ENCODE results near the gene CD300A.
"Not testable (repeated sequence)": the region's sequence is repeated elsewhere in the genome, so short reads cannot be mapped to it uniquely, and the experiment has no call there.

The CD300A gene

DNA sequence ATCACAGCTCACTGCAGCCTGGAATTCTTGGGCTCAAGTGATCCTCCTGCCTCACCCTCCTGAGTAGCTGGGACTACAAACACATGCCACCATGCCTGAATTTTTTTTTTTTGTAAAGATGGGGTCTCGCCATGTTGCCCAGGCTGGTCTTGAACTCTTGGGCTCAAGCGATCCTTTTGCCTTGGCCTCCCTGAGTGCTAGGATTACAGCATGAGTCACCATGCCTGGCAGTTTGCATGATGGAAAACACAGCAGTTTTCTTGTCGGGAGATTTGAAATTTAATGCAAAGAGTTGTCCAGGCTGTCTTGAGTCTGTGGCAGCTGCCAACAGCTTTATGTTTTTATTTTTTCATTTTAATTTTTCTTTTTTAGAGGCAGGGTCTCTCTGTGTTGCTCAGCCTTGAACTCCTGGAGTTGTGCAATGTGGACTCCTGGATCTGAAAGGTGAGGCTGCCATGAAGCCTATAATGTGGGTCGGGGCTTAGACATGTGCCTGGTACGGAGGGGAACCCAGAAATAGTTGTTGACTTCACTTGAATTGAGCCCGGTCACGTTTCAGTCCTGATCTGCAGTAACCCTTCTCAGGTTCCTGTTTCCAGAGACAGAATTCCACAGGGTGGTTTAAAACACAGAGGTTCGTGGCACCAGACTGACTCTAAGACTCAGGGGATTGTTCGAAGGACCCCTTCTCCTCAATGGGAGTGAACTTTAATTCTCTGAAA, 18.7 kb downstream of the CD300A start:
- peak overlapping the region; percentile 38 to 89 for H3K27ac Mint-ChIP-seq
- peaks cover 48 to 54% of the 10 kb centered on the region in 2 donors for H3K4me1 Mint-ChIP-seq (ENCODE audit: low read depth in 2 of 2)
- H3K27me3 Mint-ChIP-seq = no peaks in the 10 kb centered on the region
- H3K9me3 Mint-ChIP-seq = no peaks in the 10 kb centered on the region
- H3K36me3 Mint-ChIP-seq (ENCODE audit: insufficient read depth) = peaks cover 50% of the 10 kb centered on the region
- H3K4me3 Mint-ChIP-seq = no peak overlapping the region
- no peak for ATAC-seq (replicated peaks)
- no peak for DNase-seq

DNA sequence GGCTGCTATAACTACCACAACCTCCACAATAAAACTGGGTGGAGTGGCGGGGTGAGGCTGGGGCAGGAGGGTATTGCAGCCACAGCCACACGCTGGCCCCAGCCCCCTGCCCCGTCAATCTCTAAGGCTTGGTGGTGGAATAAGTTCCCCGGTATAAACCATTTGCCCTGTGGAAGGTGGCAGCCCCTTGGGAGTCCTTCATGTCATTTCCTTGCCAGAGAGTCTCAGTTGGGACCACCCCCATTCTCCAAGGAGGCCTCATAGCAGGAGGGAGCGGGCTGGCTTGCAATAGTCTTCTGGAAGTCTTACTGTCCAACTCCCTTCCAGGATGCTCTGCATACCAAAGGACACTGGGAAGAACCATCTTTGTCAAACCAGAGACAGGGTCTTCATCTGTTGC, 19.4 kb downstream of the CD300A start:
- H3K4me3 Mint-ChIP-seq = no peak overlapping the region
- peak overlapping the region in 1 of 2 donors; percentile 55 for H3K27ac Mint-ChIP-seq

DNA sequence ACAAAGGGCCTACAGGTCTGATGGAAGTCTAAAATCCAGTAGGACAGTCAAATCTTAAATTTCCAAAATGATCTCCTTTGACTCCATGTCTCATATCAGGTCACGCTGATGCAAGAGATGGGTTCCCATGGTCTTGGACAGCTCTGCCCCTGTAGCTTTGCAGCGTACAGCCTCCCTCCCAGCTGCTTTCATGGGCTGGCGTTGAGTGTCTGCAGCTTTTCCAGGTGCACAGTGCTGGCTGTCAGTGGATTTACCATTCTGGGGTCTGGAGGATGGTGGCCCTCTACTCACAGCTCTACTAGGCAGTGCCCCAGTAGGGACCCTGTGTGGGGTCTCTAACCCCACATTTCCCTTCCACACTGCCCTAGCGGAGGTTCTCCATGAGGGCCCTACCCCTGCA, 21.8 kb downstream of the CD300A start:
- ATAC-seq (replicated peaks); H3K9me3 Mint-ChIP-seq; DNase-seq; H3K4me3 Mint-ChIP-seq; H3K27me3 Mint-ChIP-seq: not testable (repeated sequence)
- Mint-ChIP-seq H3K4me1 (ENCODE audit: low read depth in 2 of 2) (peaks cover 34 to 39% of the 10 kb centered on the region in 2 donors), H3K36me3 (ENCODE audit: insufficient read depth) (peaks cover 30% of the 10 kb centered on the region), H3K27ac (peak overlapping the region in 1 of 2 donors; percentile 90)

More for the DNA sequence above, 19.4 kb downstream of the CD300A start:
- no peaks in the 10 kb centered on the region for H3K27me3 Mint-ChIP-seq
- peaks cover 45% of the 10 kb centered on the region for H3K36me3 Mint-ChIP-seq (ENCODE audit: insufficient read depth)
- ATAC-seq (replicated peaks) (no peak), DNase-seq (no peak)
- H3K9me3 Mint-ChIP-seq = no peaks in the 10 kb centered on the region
- H3K4me1 Mint-ChIP-seq (ENCODE audit: low read depth in 2 of 2) = peaks cover 42 to 48% of the 10 kb centered on the region in 2 donors

DNA sequence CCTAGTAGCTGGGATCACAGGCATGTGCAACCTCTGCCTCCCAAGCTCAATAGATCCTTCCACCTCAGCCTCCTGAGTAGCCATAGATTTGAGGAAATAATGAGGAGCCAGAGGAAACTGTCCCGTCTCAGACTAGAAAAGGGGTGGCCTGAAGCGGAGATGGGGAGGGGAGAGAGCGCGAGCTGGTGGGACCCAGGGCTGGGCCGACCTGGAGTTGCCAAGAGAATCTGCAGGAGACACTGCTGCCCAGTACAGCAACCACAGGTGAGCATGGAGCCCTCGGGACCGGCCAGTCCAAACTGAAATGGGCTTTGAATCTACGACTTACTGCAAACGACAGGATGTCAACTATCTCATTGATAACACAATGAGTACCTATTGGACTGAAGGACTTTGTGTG, 24.3 kb downstream of the CD300A start:
- ATAC-seq (replicated peaks) = no peak
- Mint-ChIP-seq H3K9me3 (no peaks in the 10 kb centered on the region), H3K27me3 (no peaks in the 10 kb centered on the region), H3K4me1 (ENCODE audit: low read depth in 2 of 2) (peaks cover 36 to 37% of the 10 kb centered on the region in 2 donors), H3K36me3 (ENCODE audit: insufficient read depth) (peaks cover 8% of the 10 kb centered on the region), H3K4me3 (no peak overlapping the region), H3K27ac (peak overlapping the region; percentile 49 to 90)
- no peak for DNase-seq

DNA sequence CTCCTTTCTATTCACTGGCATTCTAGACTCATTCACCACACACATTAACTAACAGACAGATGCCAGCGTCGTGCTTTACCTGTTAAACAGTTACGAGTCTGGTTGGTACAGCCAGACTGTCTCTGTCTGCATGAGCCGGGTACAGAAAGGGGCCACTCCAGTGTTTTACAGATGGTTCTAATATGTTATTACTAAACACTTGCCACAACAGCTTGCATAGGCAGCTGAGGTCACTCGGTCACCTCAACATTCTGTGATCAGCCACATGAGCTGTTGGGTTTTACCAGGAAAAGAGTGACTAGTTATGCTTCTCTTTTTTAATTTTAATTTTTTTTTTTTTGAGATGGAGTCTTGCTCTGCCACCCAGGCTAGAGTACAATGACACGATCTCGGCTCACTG, 25.2 kb downstream of the CD300A start:
- peak; percentile 32 for ATAC-seq (replicated peaks)
- no peak for DNase-seq
- Mint-ChIP-seq H3K36me3 (ENCODE audit: insufficient read depth) (peaks cover 7% of the 10 kb centered on the region), H3K4me1 (ENCODE audit: low read depth in 2 of 2) (peaks cover 34% of the 10 kb centered on the region in 2 donors), H3K4me3 (no peak overlapping the region), H3K27me3 (no peaks in the 10 kb centered on the region), H3K27ac (peak overlapping the region; percentile 53 to 72), H3K9me3 (no peaks in the 10 kb centered on the region)

DNA sequence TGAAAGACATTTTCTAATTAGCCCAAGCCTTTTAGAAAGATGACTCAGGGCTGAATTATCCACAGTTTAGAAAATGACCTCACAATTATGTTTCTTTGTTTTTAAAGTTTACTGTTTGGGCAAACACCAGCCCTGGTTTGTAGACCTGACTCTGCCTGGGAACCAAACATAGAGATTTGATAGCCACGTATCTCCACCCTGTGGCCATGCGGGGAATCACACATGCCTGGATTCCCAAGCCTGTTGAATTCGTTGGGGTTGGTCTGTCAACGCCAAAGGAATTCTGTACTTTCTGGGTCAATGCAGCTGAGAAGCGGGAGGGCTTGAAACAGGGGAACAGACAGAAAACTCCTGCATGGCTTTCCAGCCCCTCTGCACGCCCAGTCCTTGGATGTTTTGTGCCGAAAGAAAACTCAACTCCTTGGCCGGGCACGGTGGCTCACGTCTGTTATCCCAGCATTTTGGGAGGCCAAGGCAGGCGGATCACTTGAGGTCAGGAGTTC, 26.9 kb downstream of the CD300A start:
- Mint-ChIP-seq H3K27ac (peak overlapping the region in 1 of 2 donors; percentile 35), H3K36me3 (ENCODE audit: insufficient read depth) (peaks cover 7% of the 10 kb centered on the region), H3K27me3 (peaks cover 5 to 8% of the 10 kb centered on the region in 2 donors), H3K4me1 (ENCODE audit: low read depth in 2 of 2) (peaks cover 27 to 29% of the 10 kb centered on the region in 2 donors), H3K4me3 (peak overlapping the region in 1 of 2 donors; percentile 31), H3K9me3 (no peaks in the 10 kb centered on the region)
- peak; percentile 64 to 79 (median 67) for DNase-seq
- ATAC-seq (replicated peaks) = peak; percentile 85

DNA sequence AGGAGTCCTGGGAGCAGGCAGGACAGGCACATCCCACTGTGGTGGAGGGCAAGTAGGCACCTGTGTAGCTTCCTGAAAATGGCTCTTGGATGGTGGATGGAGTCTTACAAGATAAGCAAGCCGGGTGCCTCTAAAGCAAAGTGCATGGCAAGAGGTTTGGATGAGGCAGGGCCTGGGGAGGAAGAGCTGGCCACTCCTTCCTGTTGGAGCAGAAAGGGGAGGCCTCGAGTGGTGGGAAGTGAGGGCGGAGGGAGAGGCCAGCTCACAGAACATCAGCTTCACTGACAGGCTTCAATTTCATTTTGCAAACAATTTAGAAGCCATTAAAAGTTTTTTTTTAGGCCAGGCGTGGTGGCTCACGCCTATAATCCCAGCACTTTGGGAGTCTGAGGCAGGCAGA, 31.0 kb downstream of the CD300A start:
- ATAC-seq (replicated peaks) (no peak), DNase-seq (no peak)
- H3K27ac Mint-ChIP-seq = peak overlapping the region in 1 of 2 donors; percentile 10
- no peak overlapping the region for H3K4me3 Mint-ChIP-seq
- H3K27me3 Mint-ChIP-seq = peaks cover 5 to 8% of the 10 kb centered on the region in 2 donors
- no peaks in the 10 kb centered on the region for H3K9me3 Mint-ChIP-seq
- H3K36me3 Mint-ChIP-seq (ENCODE audit: insufficient read depth) = no peaks in the 10 kb centered on the region
- H3K4me1 Mint-ChIP-seq (ENCODE audit: low read depth in 2 of 2) = peaks cover 6 to 7% of the 10 kb centered on the region in 2 donors

DNA sequence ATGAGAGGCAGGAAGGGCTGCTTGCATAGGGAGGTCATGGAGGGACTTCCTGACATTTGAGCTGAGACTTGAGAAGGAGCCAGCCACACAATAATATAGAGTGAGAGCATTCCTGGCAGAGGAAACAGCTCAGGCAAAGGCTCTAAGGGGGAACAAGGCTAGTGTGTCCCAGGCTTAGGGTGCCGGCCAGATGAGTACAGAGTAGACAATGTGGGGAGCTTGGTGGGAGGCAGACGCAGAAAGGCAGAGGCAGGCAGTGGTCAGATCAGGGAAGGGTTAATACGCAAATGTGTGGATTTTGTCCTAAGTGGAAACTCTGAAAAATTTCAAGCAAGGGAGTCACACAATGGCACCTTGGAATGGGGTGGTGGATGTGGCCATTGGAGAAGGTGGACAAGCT, 33.6 kb downstream of the CD300A start:
- H3K36me3 Mint-ChIP-seq (ENCODE audit: insufficient read depth) = no peaks in the 10 kb centered on the region
- no peaks in the 10 kb centered on the region for H3K9me3 Mint-ChIP-seq
- DNase-seq (no peak), ATAC-seq (replicated peaks) (no peak)
- H3K4me1 Mint-ChIP-seq (ENCODE audit: low read depth in 2 of 2) = no peaks in the 10 kb centered on the region
- H3K4me3 Mint-ChIP-seq = no peak overlapping the region
- H3K27ac Mint-ChIP-seq = no peak overlapping the region
- H3K27me3 Mint-ChIP-seq = peaks cover 5 to 8% of the 10 kb centered on the region in 2 donors

DNA sequence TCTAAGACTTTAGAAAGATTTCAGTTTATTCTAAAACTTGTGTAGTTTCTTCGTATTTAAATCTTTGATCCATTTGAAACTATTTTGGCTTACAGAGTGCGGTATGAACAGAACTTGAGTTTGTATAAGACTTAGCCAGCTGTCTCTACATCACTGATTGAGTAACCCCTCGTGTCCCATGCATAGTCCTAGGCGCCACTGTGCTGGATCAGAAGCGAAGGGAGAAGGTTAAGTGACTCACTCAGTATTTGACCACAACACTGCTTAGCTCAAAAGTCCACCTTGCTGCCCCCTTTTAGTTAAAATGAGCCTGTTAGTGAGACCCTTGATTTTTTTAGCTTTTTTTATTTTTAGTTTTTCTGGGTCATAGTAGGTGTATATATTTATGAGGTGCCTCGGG, 36.4 kb downstream of the CD300A start:
- Mint-ChIP-seq H3K27me3 (no peaks in the 10 kb centered on the region), H3K27ac (no peak overlapping the region), H3K4me1 (ENCODE audit: low read depth in 2 of 2) (no peaks in the 10 kb centered on the region), H3K36me3 (ENCODE audit: insufficient read depth) (no peaks in the 10 kb centered on the region), H3K4me3 (no peak overlapping the region), H3K9me3 (no peaks in the 10 kb centered on the region)
- ATAC-seq (replicated peaks) (no peak), DNase-seq (no peak)

DNA sequence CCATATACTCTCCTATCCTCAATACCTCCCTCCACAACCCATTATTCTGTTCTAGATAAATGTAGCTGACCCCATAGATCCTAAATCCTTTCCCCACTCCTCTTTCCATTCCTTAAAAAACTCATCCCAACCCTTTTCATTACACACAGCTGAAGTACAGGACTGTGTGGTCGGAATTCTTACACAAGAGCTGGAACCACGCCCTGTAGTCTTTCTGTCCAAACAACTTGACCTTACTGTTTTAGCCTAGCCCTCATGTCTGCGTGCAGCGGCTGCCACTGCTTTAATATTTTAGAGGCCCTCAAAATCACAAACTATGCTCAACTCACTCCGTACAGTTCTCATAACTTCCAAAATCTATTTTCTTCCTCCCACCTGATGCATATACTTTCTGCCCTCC, 37.5 kb downstream of the CD300A start:
- not testable (repeated sequence) for DNase-seq; ATAC-seq (replicated peaks); H3K27ac Mint-ChIP-seq; H3K4me1 Mint-ChIP-seq (ENCODE audit: low read depth in 2 of 2); H3K4me3 Mint-ChIP-seq; H3K9me3 Mint-ChIP-seq; H3K36me3 Mint-ChIP-seq (ENCODE audit: insufficient read depth); H3K27me3 Mint-ChIP-seq

DNA sequence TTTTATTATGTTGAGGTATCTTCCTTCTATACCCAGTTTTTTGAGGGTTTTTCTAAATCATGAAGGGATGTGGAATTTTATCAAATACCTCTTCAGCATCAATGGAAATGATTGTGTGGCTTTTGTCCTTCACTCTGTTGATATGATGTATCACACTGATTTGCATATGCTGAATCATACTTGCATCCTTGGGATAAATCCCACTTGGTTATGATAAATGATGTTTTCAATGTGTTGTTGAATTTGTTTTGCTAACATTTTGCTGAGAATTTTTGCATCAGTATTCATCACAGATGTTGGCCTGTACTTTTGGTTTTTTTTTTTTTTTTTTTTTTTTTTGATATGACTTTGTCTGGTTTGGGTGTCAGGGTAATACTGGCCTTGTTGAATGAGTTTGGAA, 41.7 kb downstream of the CD300A start:
- no peak overlapping the region for H3K27ac Mint-ChIP-seq
- ATAC-seq (replicated peaks) (no peak), DNase-seq (no peak)
- no peaks in the 10 kb centered on the region for H3K4me1 Mint-ChIP-seq (ENCODE audit: low read depth in 2 of 2)
- peaks cover 16 to 22% of the 10 kb centered on the region in 2 donors for H3K27me3 Mint-ChIP-seq
- H3K36me3 Mint-ChIP-seq (ENCODE audit: insufficient read depth) = no peaks in the 10 kb centered on the region
- H3K4me3 Mint-ChIP-seq = no peak overlapping the region
- no peaks in the 10 kb centered on the region for H3K9me3 Mint-ChIP-seq

DNA sequence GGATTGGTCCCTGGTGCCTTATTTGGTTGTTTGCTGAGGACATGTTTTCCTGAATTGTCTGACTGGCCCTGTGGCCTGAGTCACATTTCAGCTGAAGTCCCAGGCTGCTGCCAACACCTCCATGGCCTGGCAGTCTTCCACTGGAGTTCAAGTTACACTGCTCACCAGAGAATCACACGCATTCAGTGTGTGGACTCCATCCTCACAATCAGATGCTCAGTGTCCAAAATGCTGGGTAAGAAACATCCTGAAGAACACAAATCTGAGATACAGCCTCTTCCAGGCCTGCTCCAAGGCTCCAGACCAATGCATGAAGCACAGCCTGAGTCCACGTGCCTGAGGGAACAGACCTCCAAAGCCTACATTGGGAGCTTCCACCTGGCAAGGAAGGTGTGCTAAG, 45.6 kb downstream of the CD300A start:
- Mint-ChIP-seq H3K36me3 (ENCODE audit: insufficient read depth) (peaks cover 12% of the 10 kb centered on the region), H3K27me3 (peaks cover 16 to 44% of the 10 kb centered on the region in 2 donors), H3K4me3 (no peak overlapping the region), H3K27ac (no peak overlapping the region), H3K9me3 (peaks cover 8 to 13% of the 10 kb centered on the region in 2 donors), H3K4me1 (ENCODE audit: low read depth in 2 of 2) (peaks cover 8 to 12% of the 10 kb centered on the region in 2 donors)
- ATAC-seq (replicated peaks) = no peak
- no peak for DNase-seq

DNA sequence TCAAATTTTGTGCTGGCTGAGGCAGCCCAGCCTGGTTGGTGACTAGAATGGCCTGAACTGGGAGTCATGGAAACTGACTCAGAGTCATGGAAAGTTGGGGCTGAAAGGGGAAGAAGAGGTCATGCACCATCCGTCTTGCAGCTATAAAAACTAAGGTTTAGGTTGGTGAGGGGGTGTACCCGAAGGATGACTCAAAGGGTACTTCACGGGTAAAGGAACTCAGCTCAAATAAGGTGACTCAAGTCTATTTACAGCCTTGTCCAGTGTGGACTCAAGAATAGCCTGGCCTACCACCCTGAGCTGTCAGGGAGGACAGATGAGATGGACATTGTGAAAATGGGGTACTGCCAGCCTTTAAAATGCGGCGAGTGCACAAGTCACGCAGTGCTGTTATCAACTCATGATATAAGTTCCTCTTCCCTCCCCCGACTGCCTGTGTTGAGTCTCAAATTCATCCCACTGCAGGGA, 46.2 kb downstream of the CD300A start:
- Mint-ChIP-seq H3K4me1 (ENCODE audit: low read depth in 2 of 2) (peaks cover 8 to 12% of the 10 kb centered on the region in 2 donors), H3K9me3 (peaks cover 8 to 13% of the 10 kb centered on the region in 2 donors), H3K36me3 (ENCODE audit: insufficient read depth) (peaks cover 12% of the 10 kb centered on the region), H3K4me3 (no peak overlapping the region), H3K27me3 (peaks cover 16 to 48% of the 10 kb centered on the region in 2 donors), H3K27ac (no peak overlapping the region)
- ATAC-seq (replicated peaks) (peak; percentile 43), DNase-seq (no peak)

Data from effector memory CD8-positive, alpha-beta T cell (primary cell).